22Rv1 (cell line): ENCODE data around the gene CCDC146.

Source experiments
- CTCF ChIP-seq: fragments of 450-650 bp; IDR thresholded peaks from 2 replicates; pipeline ENCODE4 v1.5.1; 2017; ENCODE audit warnings: mild to moderate bottlenecking
- ZFX ChIP-seq: fragments of 450-650 bp; IDR thresholded peaks from 2 replicates; pipeline ENCODE4 v1.6.1; 2017; ENCODE audit warnings: antibody characterized with exemption, borderline replicate concordance

- TF ChIP-seq CTCF: no peak
- TF ChIP-seq ZFX: no peak
Observed at GRCh38 chr7:77184990-77185389, 62.6 kb downstream of the CCDC146 start.
